NCI-H2029 treated with DMSO at 0.1 percent for 48 hours (cell line): ENCODE results near the gene ASCC2.

Experiments used
- DNase-seq: peaks from one replicate; lab custom pipeline; 2025; lab: John Stamatoyannopoulos, UW

The ASCC2 gene

GRCh38 chr22:29817724-29818123 is 20.4 kb downstream of the ASCC2 start:
- DNase-seq: no peak

DNA sequence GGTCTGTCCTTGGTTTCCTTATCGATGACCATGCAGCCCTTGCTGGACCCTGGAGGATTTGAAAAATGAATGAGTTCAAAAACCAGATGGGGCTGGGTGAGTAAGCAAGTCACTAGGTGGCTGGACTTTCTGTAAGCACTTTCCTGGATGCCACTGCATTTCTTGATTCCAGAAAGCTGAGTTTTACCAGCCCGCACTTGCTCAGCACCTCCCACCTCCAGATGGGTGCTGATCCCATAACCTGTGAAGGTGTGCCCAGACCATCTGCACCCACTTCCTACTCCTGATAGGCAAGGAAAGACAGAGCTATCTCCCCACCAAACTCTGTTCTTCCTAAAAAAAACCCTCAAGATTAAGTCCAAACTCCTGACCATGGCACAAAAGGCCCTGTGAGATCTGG is 21.1 kb downstream of the ASCC2 start:
- DNase-seq: no peak

DNA sequence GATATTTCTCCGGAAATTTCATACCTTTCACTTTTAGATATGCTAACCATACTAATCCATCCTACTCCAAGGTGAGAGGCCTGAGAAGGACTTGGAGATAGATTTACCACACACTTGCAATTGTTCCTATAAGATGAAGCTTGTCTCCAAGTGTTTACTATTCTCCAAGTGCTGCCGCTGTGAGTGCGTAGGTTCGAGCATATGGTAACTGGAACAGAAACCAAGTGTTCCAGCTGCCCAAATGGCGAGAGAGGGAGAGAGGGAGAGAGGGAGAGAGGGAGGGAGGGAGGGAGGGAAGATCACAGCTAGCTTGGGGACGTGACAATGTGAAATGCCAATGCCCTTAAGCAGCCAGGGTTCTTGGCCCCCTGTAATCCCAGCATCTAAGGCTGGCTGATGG is 21.5 kb downstream of the ASCC2 start:
- DNase-seq: no peak

DNA sequence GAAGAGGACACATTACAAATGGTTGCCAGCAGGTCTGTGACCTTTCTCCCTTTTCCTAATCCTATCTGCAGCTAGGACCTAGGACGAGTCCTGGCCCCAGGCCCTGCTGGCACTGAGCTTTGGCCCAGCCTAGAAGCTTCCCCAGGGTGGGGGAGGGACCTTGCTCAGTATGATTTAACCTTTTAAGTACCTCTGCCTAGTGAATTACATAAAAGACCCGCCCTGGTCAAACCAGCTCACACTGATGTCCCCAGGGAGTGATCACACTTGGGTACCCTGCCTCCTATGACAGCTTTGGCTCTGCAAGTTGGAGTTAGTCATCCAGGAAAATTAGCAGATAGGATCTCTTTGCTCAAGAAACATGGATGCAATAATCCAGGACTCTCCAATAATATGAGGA is 21.9 kb downstream of the ASCC2 start:
- DNase-seq: no peak

- no peak for DNase-seq
Observed at GRCh38 chr22:29815580-29815979, 22.5 kb downstream of the ASCC2 start.

GRCh38 chr22:29814003-29814402 is 24.1 kb downstream of the ASCC2 start:
- DNase-seq: peak; percentile 23

DNA sequence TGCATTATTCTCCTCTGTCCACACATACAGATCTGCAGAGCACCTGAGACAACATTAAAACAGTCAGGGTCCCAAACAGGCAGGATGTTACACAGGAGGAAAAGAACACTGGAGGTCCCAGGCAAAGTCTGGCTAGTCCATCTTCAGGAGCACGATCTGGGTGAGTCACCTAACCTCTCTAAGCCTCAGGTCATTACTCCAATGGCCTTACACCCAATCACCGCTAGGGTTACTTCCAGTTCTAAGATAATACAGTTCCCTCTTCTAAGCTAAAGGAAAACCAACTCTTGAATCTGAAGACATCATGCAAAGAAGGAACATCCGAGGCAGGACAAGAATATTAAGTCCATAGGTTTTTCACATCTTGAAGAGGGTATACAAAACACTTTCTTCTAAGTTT is 24.5 kb downstream of the ASCC2 start:
- no peak for DNase-seq

GRCh38 chr22:29813126-29813525 is 24.9 kb downstream of the ASCC2 start:
- no peak for DNase-seq

- DNase-seq: no peak
Observed at GRCh38 chr22:29811377-29811776, 26.7 kb downstream of the ASCC2 start.

- DNase-seq: no peak
Observed at GRCh38 chr22:29810216-29810615, 27.9 kb downstream of the ASCC2 start.

GRCh38 chr22:29806196-29806595 is 31.9 kb downstream of the ASCC2 start:
- no peak for DNase-seq

DNA sequence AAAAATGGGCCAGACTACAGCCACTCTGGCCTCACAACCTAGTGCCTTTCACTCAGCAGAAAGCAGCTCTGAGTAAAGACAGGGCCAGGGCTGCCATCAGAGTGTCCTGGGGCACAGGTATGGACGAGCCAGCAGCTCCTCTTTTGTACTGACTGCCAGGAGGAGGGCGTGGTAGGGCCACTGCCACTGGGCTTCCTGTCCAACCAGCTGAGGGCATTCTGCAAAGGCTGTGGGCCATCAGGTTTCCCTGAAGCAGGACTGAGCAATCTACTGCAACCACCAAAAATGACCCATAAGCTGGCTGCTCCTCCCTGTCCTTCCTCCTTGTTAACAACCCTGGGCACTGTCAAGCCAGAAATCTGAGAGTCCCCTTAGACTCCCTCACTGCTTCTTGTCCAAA is 33.1 kb downstream of the ASCC2 start:
- no peak for DNase-seq

DNA sequence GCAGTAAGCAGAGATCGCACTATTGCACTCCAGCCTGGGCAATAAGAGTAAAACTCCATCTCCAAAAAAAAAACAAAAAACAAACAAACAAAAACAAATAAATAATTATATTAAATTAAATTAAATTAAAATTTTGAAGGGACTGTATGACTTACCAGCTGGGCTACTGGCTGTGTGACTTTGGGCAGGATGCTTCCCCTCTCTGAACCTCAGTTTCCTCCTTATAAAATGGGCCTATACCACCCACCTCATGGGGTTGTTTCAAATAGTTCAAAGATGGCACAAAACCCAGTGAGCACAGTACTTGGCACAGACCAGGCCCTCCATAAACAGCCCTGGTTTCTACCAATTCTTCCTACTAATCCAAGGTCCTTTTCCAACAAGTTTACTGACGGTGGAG is 34.9 kb downstream of the ASCC2 start:
- no peak for DNase-seq

GRCh38 chr22:29801796-29802195 is 36.3 kb downstream of the ASCC2 start:
- DNase-seq: no peak

DNA sequence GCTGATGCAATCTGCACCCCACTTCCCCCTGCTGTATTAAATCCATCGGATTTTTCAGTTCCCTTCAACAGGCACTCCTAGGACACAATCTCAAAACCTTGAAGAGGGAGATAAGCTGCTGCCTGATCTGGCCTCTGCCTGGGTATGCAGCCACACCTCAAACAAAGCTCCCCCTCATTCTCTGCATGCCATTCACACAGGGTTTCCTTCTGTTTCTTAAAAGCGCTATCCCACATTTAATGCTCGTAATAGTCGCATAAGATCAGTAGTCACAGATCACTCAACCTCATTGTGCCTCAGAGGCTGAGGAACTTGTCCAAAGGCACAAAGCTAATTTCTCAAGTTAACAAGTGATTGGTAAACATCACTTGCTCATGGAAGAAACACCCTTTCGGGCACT is 36.9 kb downstream of the ASCC2 start:
- no peak for DNase-seq

GRCh38 chr22:29799217-29799680 is 38.8 kb downstream of the ASCC2 start:
- DNase-seq: no peak

DNA sequence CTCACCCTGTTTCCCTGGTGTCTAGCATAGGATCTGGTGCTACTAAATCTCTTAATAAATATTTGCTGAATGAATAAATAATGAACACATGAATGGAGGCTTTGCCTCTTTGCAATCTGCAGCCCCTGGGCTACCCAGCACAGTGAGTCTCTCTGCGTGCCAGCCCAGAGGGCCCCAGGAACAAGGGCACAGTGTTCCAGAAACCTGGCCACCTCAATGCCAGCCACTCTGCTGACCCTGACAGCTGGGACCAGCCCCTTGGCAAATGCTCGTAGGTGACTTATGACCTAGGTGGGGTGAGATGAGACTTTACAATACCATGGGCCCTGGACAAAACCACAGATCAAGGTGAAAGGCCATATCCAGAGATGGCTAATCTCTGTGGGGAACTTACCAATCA is 39.3 kb downstream of the ASCC2 start:
- DNase-seq: no peak

- no peak for DNase-seq
Observed at GRCh38 chr22:29798318-29798717, 39.8 kb downstream of the ASCC2 start.

GRCh38 chr22:29797351-29797750 is 40.7 kb downstream of the ASCC2 start:
- no peak for DNase-seq

DNA sequence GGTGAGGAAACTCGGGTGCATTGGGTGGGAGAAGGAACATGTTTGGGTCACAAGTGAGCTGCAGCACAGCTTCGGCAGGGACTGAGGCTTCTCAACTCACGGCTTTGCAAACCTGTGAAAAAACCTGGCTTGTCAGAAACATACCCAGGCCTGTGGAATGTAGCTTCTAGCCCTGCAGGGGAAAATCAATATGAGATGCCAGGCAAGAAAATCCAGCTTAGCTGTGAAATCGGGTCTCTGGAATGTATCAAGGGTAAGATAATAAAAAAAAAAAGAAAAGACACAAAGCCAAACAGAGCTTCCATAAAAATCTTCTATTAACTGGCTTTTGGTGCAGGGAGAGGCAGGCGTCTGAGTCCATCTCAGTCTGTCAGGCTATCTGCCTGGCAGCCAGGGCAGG is 42.4 kb downstream of the ASCC2 start:
- DNase-seq: no peak

- no peak for DNase-seq
Observed at GRCh38 chr22:29793396-29793795, 44.7 kb downstream of the ASCC2 start.

DNA sequence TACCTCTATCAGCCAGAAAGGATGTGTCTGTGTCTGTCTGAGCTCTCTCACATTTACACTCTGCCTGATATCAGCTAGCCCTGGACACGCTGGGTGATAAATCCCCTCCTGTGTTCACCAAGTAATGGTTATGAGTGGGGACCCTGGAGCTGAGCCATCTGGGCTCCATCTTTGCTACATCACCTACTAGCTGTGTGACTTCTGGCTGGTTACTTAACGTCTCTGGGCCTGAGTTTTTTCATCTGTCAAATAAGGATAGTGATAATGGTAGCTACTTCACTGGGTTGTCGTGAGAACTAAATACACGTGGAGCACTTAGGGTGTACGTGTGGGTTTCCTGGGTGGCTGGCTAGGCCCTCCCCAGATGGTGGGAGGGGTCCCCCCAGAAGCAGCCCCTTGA is 48.0 kb downstream of the ASCC2 start:
- no peak for DNase-seq

GRCh38 chr22:29788339-29789279 is 49.5 kb downstream of the ASCC2 start:
- no peak for DNase-seq
